Measurements from ENCODE around the gene JAK3.
A peak's percentile ranks its signal among the peaks of the same experiment; 100 is the strongest.
"Not testable (repeated sequence)": the region's sequence is repeated elsewhere in the genome, so short reads cannot be mapped to it uniquely, and the experiment has no call there.

Gene JAK3

DNA sequence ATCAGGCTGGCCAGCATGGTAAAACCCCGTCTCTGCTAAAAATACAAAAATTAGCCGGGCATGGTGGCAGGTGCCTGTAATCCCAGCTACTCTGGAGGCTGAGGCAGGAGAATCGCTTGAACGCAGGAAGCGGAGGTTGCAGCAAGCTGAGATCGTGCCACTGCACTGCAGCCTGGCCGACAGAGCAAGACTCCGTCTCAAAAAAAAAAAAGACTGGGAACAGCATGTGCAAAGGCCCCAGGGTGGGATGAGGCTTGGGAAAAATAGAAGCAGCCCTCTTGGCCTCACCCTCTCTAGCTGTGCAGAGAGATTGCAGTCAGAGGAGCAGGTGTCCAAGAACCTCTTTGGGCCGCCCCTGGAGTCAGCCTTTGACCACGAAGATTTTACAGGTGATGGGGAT is 69.9 kb downstream of the JAK3 start:
- not testable (repeated sequence) for DNase-seq (ENCODE audit: low read depth)

DNA sequence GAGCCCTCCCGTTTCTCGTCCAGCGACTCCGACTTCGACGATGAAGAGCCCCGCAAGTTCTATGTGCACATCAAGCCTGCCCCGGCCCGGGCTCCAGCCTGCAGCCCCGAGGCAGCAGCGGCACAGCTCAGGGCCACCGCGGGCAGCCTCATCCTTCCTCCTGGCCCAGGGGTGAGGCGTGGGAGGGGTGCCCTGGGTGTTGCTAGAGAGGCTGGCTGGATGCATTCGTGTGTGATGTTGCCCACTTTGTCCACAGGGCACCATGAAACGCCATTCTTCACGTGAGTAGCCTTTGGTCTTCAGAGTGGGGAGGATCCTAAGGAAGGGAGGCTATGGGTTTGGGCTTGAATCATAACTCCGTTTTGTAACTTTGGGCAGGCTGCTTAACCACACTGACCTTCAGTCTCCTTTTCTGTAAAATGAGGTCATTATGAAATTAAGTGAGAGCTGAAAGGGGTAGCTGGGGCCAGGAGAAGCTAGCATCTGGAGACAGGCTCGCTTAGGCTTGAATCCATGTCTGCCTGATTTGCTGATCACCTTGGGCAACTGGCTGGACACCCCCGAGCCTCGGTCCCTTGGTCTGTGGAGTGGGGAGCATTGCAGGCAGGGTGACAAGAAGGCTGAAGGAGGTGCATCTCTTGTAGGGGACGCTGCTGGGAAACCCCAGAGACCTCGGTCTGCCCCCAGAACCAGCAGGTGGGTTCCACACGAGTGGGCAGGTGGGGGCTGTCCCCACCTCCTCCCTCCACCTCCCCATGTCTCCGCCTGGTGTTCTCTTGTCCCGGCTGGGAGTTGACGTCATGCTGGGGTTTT is 71.6 kb downstream of the JAK3 start:
- peak; percentile 59 for DNase-seq (ENCODE audit: low read depth)

DNA sequence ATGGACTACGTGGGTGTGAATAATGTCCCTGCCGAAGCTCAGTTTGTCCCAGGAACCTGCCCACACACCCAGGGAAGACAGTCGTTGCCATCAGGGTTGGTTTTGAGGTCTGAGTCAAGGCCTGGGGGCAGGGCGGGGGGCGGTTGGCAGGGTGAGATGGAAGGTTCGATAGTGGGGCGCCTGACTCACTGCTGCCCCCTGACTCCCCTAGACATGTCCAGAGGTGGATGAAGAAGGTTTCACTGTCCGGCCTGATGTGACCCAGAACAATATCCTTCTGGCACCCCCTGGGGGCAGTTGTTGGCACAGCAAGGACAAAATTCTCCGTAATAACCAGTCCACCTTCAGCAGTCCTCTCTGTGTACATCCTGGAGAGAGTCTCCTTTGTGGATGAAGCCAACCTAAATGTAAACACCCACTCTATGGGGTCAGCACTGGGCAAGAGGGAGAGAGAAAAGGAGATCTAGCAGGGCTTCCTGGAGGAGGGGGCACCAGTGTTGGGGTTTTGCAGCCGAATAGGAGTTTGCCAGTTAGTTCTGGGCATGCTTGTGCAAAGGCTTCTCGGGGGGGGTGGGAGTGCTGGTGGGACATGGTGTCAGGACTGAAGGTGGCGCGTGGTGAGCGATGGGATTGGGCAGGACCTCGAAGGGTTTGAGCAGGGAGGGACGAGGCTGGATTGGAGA is 72.4 kb downstream of the JAK3 start:
- no peak for DNase-seq (ENCODE audit: low read depth)
